Measurements from ENCODE around the gene LRFN2. TPM values are rescaled to one million over a fixed set of nuclear protein-coding genes. Genes with fewer than 3 reads are reported as not detected.

LRFN2 gene
- total RNA-seq, 2 experiments from 2014 or later = not detected

- no peak for DNase-seq
- Mint-ChIP-seq H3K27me3 (peaks cover 11% of the 10 kb centered on the region), H3K9me3 (ENCODE audit: low read depth) (no peaks in the 10 kb centered on the region), H3K36me3 (ENCODE audit: low read depth) (no peaks in the 10 kb centered on the region), H3K27ac (no peak overlapping the region), H3K4me3 (no peak overlapping the region), H3K4me1 (no peaks in the 10 kb centered on the region)
- ATAC-seq = no peak
- POLR2A ChIA-PET = no interaction called here
- intact Hi-C loops (cut with DNase I, micrococcal nuclease) = no loop called here
- CTCF ChIA-PET = interaction anchor here (0.6 to 1.3 kb wide), 2 partner anchors 33 to 392 kb away, joined by 3 to 4 read pairs; no protein-coding TSS in a partner anchor
Observed at GRCh38 chr6:40611912-40612311, 24.7 kb upstream of the LRFN2 start.

- ChIA-PET POLR2A (no interaction called here), CTCF (interaction anchor here (0.6 kb wide), 2 partner anchors 8 to 392 kb away, joined by 3 to 4 read pairs; no protein-coding TSS in a partner anchor)
- Mint-ChIP-seq H3K27me3 (peaks cover 12% of the 10 kb centered on the region), H3K9me3 (ENCODE audit: low read depth) (no peaks in the 10 kb centered on the region), H3K4me1 (no peaks in the 10 kb centered on the region), H3K27ac (no peak overlapping the region), H3K36me3 (ENCODE audit: low read depth) (no peaks in the 10 kb centered on the region), H3K4me3 (no peak overlapping the region)
- no peak for DNase-seq
- intact Hi-C loops (cut with DNase I, micrococcal nuclease) = no loop called here
- no peak for ATAC-seq
Observed at GRCh38 chr6:40611434-40611833, 24.3 kb upstream of the LRFN2 start.

- no peak overlapping the region for H3K27ac Mint-ChIP-seq
- H3K4me3 Mint-ChIP-seq = no peak overlapping the region
- ChIA-PET POLR2A (no interaction called here), CTCF (interaction anchor here (0.6 to 0.9 kb wide), 2 partner anchors 155 to 721 kb away, joined by 3 read pairs; no protein-coding TSS in a partner anchor)
- ATAC-seq (no peak), DNase-seq (no peak)
- intact Hi-C loops (cut with DNase I, micrococcal nuclease) = no loop called here
- H3K36me3 Mint-ChIP-seq (ENCODE audit: low read depth) = no peaks in the 10 kb centered on the region
- no peaks in the 10 kb centered on the region for H3K9me3 Mint-ChIP-seq (ENCODE audit: low read depth)
- peaks cover 15% of the 10 kb centered on the region for H3K27me3 Mint-ChIP-seq
- H3K4me1 Mint-ChIP-seq = no peaks in the 10 kb centered on the region
Observed at GRCh38 chr6:40610229-40610628, 23.1 kb upstream of the LRFN2 start.

- Mint-ChIP-seq H3K27me3 (peaks cover 28% of the 10 kb centered on the region), H3K36me3 (ENCODE audit: low read depth) (no peaks in the 10 kb centered on the region), H3K27ac (no peak overlapping the region), H3K4me1 (no peaks in the 10 kb centered on the region), H3K4me3 (no peak overlapping the region), H3K9me3 (ENCODE audit: low read depth) (no peaks in the 10 kb centered on the region)
- ATAC-seq (no peak), DNase-seq (no peak)
- ChIA-PET CTCF (interaction anchor here (0.7 kb wide), 1 partner anchor 43 kb away, joined by 3 read pairs; no protein-coding TSS in a partner anchor), POLR2A (no interaction called here)
- intact Hi-C loops (cut with DNase I, micrococcal nuclease) = no loop called here
Observed at GRCh38 chr6:40606981-40607380, 19.8 kb upstream of the LRFN2 start.

GRCh38 chr6:40606526-40606925 is 19.4 kb upstream of the LRFN2 start:
- no peaks in the 10 kb centered on the region for H3K36me3 Mint-ChIP-seq (ENCODE audit: low read depth)
- no peaks in the 10 kb centered on the region for H3K9me3 Mint-ChIP-seq (ENCODE audit: low read depth)
- no peaks in the 10 kb centered on the region for H3K4me1 Mint-ChIP-seq
- H3K27me3 Mint-ChIP-seq = peaks cover 30% of the 10 kb centered on the region
- no peak for ATAC-seq
- H3K27ac Mint-ChIP-seq = no peak overlapping the region
- POLR2A ChIA-PET = no interaction called here
- H3K4me3 Mint-ChIP-seq = no peak overlapping the region
- intact Hi-C loops (cut with DNase I, micrococcal nuclease) = no loop called here
- CTCF ChIA-PET = no interaction called here
- DNase-seq = no peak

GRCh38 chr6:40604082-40604481 is 16.9 kb upstream of the LRFN2 start:
- no peaks in the 10 kb centered on the region for H3K9me3 Mint-ChIP-seq (ENCODE audit: low read depth)
- ChIA-PET CTCF (interaction anchor here (0.9 kb wide), 1 partner anchor 20 kb away, joined by 3 read pairs; no protein-coding TSS in a partner anchor), POLR2A (no interaction called here)
- intact Hi-C loops (cut with DNase I, micrococcal nuclease) = no loop called here
- H3K36me3 Mint-ChIP-seq (ENCODE audit: low read depth) = no peaks in the 10 kb centered on the region
- ATAC-seq (no peak), DNase-seq (no peak)
- no peaks in the 10 kb centered on the region for H3K4me1 Mint-ChIP-seq
- H3K27ac Mint-ChIP-seq = no peak overlapping the region
- no peak overlapping the region for H3K4me3 Mint-ChIP-seq
- H3K27me3 Mint-ChIP-seq = peaks cover 38% of the 10 kb centered on the region

DNA sequence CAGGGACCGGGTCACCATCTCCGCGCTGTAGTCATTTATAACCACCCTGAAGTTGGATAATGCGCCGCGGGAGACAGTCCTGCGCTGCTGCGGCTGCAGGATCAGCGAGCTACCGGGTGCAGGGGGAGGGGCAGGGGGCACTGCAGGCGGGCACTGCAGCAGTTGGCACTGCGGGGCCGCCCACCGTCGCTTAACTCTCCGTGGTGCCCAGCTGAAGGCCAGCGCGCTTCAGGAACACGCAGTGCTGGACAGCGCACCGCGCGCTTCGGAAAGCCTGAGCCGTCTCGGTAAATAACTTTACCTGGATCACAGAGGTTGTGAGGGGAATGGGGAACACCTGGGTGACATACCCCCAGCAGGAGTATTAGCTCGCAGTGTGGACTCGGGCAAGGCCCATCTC is 12.4 kb upstream of the LRFN2 start:
- H3K36me3 Mint-ChIP-seq (ENCODE audit: low read depth) = no peaks in the 10 kb centered on the region
- H3K27ac Mint-ChIP-seq = no peak overlapping the region
- ATAC-seq (no peak), DNase-seq (no peak)
- CTCF ChIA-PET = no interaction called here
- no peaks in the 10 kb centered on the region for H3K9me3 Mint-ChIP-seq (ENCODE audit: low read depth)
- H3K4me3 Mint-ChIP-seq = no peak overlapping the region
- no peaks in the 10 kb centered on the region for H3K4me1 Mint-ChIP-seq
- H3K27me3 Mint-ChIP-seq = peaks cover 25% of the 10 kb centered on the region
- POLR2A ChIA-PET = no interaction called here
- intact Hi-C loops (cut with DNase I, micrococcal nuclease) = no loop called here

- H3K27ac Mint-ChIP-seq = no peak overlapping the region
- ChIA-PET CTCF (interaction anchor here (0.6 to 0.8 kb wide), 2 partner anchors 164 to 1179 kb away, joined by 3 read pairs; no protein-coding TSS in a partner anchor), POLR2A (no interaction called here)
- no peak for DNase-seq
- H3K36me3 Mint-ChIP-seq (ENCODE audit: low read depth) = no peaks in the 10 kb centered on the region
- no peaks in the 10 kb centered on the region for H3K4me1 Mint-ChIP-seq
- ATAC-seq = no peak
- intact Hi-C loops (cut with DNase I, micrococcal nuclease) = no loop called here
- no peak overlapping the region for H3K4me3 Mint-ChIP-seq
- no peaks in the 10 kb centered on the region for H3K9me3 Mint-ChIP-seq (ENCODE audit: low read depth)
- peaks cover 22% of the 10 kb centered on the region for H3K27me3 Mint-ChIP-seq
Observed at GRCh38 chr6:40598516-40598915, 11.4 kb upstream of the LRFN2 start.

GRCh38 chr6:40597301-40597700 is 10.1 kb upstream of the LRFN2 start:
- no peak overlapping the region for H3K27ac Mint-ChIP-seq
- CTCF ChIA-PET = interaction anchor here (0.6 kb wide), 1 partner anchor 1724 kb away, joined by 3 read pairs; no protein-coding TSS in a partner anchor
- ATAC-seq = no peak
- intact Hi-C loops (cut with DNase I, micrococcal nuclease) = no loop called here
- H3K36me3 Mint-ChIP-seq (ENCODE audit: low read depth) = no peaks in the 10 kb centered on the region
- no peaks in the 10 kb centered on the region for H3K4me1 Mint-ChIP-seq
- DNase-seq = no peak
- peaks cover 20% of the 10 kb centered on the region for H3K27me3 Mint-ChIP-seq
- POLR2A ChIA-PET = no interaction called here
- H3K9me3 Mint-ChIP-seq (ENCODE audit: low read depth) = no peaks in the 10 kb centered on the region
- no peak overlapping the region for H3K4me3 Mint-ChIP-seq

GRCh38 chr6:40588480-40588879 is 1.3 kb upstream of the LRFN2 start:
- Mint-ChIP-seq H3K36me3 (ENCODE audit: low read depth) (no peaks in the 10 kb centered on the region), H3K4me3 (no peak overlapping the region), H3K27me3 (peaks cover 36% of the 10 kb centered on the region), H3K27ac (no peak overlapping the region), H3K4me1 (peaks cover 8% of the 10 kb centered on the region), H3K9me3 (ENCODE audit: low read depth) (no peaks in the 10 kb centered on the region)
- DNase-seq (no peak), ATAC-seq (no peak)
- CTCF ChIA-PET = interaction anchor here (0.6 to 2.0 kb wide), 5 partner anchors 10 to 756 kb away, joined by 3 to 5 read pairs (median 4); no protein-coding TSS in a partner anchor
- intact Hi-C loops (cut with DNase I, micrococcal nuclease) = no loop called here
- POLR2A ChIA-PET = no interaction called here

GRCh38 chr6:40588070-40588384 is 863 bp upstream of the LRFN2 start:
- intact Hi-C loops (cut with DNase I, micrococcal nuclease) = no loop called here
- ChIA-PET CTCF (interaction anchor here (0.6 to 2.0 kb wide), 8 partner anchors 9 to 273 kb away, joined by 3 to 6 read pairs (median 5); no protein-coding TSS in a partner anchor), POLR2A (no interaction called here)
- DNase-seq (no peak), ATAC-seq (no peak)
- no peak overlapping the region for H3K27ac Mint-ChIP-seq
- no peaks in the 10 kb centered on the region for H3K9me3 Mint-ChIP-seq (ENCODE audit: low read depth)
- H3K4me1 Mint-ChIP-seq = peaks cover 8% of the 10 kb centered on the region
- no peaks in the 10 kb centered on the region for H3K36me3 Mint-ChIP-seq (ENCODE audit: low read depth)
- no peak overlapping the region for H3K4me3 Mint-ChIP-seq
- H3K27me3 Mint-ChIP-seq = peaks cover 36% of the 10 kb centered on the region

DNA sequence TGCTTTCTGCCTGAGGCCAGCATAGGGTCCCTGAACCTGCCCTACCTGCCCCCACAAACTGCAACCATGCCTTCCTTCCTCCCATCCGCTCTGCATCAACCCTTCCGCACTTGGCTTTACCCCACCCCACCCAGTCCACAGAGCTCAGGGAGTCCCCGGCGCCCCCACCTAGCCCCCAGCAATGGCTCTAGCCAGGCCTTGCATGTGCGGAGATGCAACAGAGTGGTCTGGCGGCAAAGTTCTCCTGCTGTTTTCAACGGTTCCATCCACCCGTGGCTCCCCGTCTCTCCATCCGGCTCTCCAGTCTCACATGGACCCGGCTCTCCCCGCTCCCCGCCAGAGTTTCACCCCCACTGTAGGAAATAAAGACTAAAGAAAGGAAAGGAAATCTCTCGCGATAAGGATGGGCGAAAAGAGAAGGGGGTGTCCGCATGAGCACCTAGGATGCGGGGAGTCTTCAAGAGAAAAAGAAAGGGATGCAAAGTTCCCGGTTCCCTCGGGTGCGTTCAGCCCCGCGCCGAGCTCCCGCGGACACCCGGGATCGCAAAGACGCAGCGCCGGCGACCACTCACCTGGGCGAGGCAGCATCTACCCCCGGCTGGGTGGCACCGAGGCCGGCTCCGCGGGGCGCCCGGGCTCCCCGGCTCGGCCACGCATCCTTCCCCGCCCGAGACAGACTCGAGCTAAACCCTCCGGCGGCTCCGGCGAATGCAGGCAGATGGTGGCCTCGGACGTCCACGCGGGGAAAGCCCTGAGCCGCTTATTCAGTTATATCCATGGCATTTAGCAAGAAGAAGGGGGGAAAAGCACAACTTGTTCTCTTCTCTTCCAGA is 579 bp downstream of the LRFN2 start:
- Mint-ChIP-seq H3K4me3 (peak overlapping the region; percentile 74), H3K27ac (no peak overlapping the region), H3K27me3 (peaks cover 36% of the 10 kb centered on the region), H3K4me1 (peaks cover 8% of the 10 kb centered on the region), H3K9me3 (ENCODE audit: low read depth) (no peaks in the 10 kb centered on the region), H3K36me3 (ENCODE audit: low read depth) (no peaks in the 10 kb centered on the region)
- CTCF ChIA-PET = interaction anchor here (0.6 to 2.0 kb wide), 7 partner anchors 8 to 326 kb away, joined by 4 to 6 read pairs (median 5); no protein-coding TSS in a partner anchor
- intact Hi-C loops (cut with DNase I, micrococcal nuclease) = loop anchor here in 1 of 2 experiments (1.0 kb wide), 1 partner anchor 258 kb away; no protein-coding TSS in a partner anchor
- ATAC-seq (no peak), DNase-seq (peak; percentile 27)
- POLR2A ChIA-PET = no interaction called here
